Upper lobe of left lung (tissue), 6 donors: ENCODE data around the gene SMPD3. TPM values are rescaled to one million over a fixed set of nuclear protein-coding genes. Genes with fewer than 3 reads are reported as not detected.

ENCODE experiments used
- ATAC-seq, 2 donors: fragments of 200-7000 bp; cut with Tn5 transposase; one replicate each; pipeline ENCODE4 v1.9.1; 2022; ENCODE audit warnings: mild to moderate bottlenecking in 2 of 2, moderate library complexity in 2 of 2; ENCODE audit not compliant: low FRiP score in 2 of 2
- DNase-seq, 2 donors: peaks; one replicate each; pipeline ENCODE4 v3.0.0-alpha.2; 2019 to 2020
- H3K27ac ChIP-seq, 4 donors: fragments of 200-600 bp; sonication (generic); one replicate each; pipeline ENCODE4 v1.5.1; 2016 to 2019
- H3K27me3 ChIP-seq, 4 donors: fragments of 200-600 bp; sonication (generic); one replicate each; pipeline ENCODE4 v1.5.1; 2017 to 2019
- H3K36me3 ChIP-seq, 4 donors: fragments of 200-600 bp; sonication (generic); one replicate each; pipeline ENCODE4 v1.5.1; 2016 to 2019
- H3K4me1 ChIP-seq, 4 donors: fragments of 200-600 bp; sonication (generic); one replicate each; pipeline ENCODE4 v1.5.1; 2018 to 2019
- H3K4me3 ChIP-seq, 4 donors: fragments of 200-600 bp; sonication (generic); one replicate each; pipeline ENCODE4 v1.5.1; 2017 to 2019; ENCODE audit warnings: mild to moderate bottlenecking in 2 of 4, moderate library complexity in 1 of 4
- H3K9me3 ChIP-seq, 4 donors: fragments of 200-600 bp; sonication (generic); one replicate each; pipeline ENCODE4 v1.5.1; 2018 to 2019
- CTCF ChIP-seq, 6 experiments: fragments of 450-650 bp in 4 of 6; fragments of 200-600 bp in 2 of 6; sonication (generic) in 2 of 6; IDR thresholded peaks; one replicate each; pipeline ENCODE4 v1.5.1; 2016 to 2019; ENCODE audit warnings: antibody characterized with exemption in 6 of 6
- EP300 ChIP-seq, 4 donors: sonication (generic); formaldehyde crosslinking; IDR thresholded peaks; one replicate each; pipeline ENCODE4 v1.5.1; 2017; ENCODE audit warnings: antibody characterized with exemption in 4 of 4, control low read depth in 2 of 4
- POLR2A ChIP-seq, 4 donors: fragments of 450-650 bp; IDR thresholded peaks; one replicate each; pipeline ENCODE4 v1.5.1; 2016 to 2017; ENCODE audit warnings: antibody characterized with exemption in 4 of 4, mild to moderate bottlenecking in 2 of 4
- POLR2AphosphoS5 ChIP-seq, 2 donors: sonication (generic); formaldehyde crosslinking; IDR thresholded peaks; one replicate each; pipeline ENCODE4 v1.5.1; 2017; ENCODE audit warnings: antibody characterized with exemption in 2 of 2
- WGBS, 2 donors: methylation state at CpG; one replicate each; pipeline ENCODE4 v1.1.5; 2017 to 2018; 5-methylcytosine and 5-hydroxymethylcytosine counted together
- total RNA-seq, 6 donors: library from RNA; depleted of rRNA in 4 of 6; stranded (reverse); fragments of >200 nt in 4 of 6; gene quantifications; one replicate each; pipeline versions ENCODE4 v1.1.0 to v1.2.1, GENCODE V29; 2016 to 2021
- donor health status: DM: no; HTN: no; CAD: no; lungs with moderate emphysema.
- donor health status: DM: no; HTN: yes; CAD: no; lungs with severe emphysema.

Gene SMPD3
- total RNA-seq, 6 donors from 2014 or later: 1.2 to 10.7 (median 3.2) TPM

GRCh38 chr16:68403704-68404103 lies 44.6 kb downstream of the SMPD3 start:
- Histone ChIP-seq H3K4me1 (peaks cover 0 to 8% (median 0%) of the 10 kb centered on the region in 4 donors), H3K36me3 (no peaks in the 10 kb centered on the region), H3K4me3 (no peak overlapping the region), H3K9me3 (no peaks in the 10 kb centered on the region), H3K27ac (no peak overlapping the region), H3K27me3 (no peaks in the 10 kb centered on the region)
- DNase-seq (no peak), ATAC-seq (no peak)
- 80 to 90% methylated on average over 3 of the region's 3 CpGs for WGBS, 2 donors
- TF ChIP-seq EP300 (IDR thresholded peaks at IDR 0.05) (no peak), POLR2AphosphoS5 (IDR thresholded peaks at IDR 0.05) (no peak)

GRCh38 chr16:68403177-68403576 lies 45.1 kb downstream of the SMPD3 start:
- DNase-seq (no peak), ATAC-seq (no peak)
- H3K27ac ChIP-seq: no peak overlapping the region
- no peaks in the 10 kb centered on the region for H3K27me3 ChIP-seq
- no peak overlapping the region for H3K4me3 ChIP-seq
- H3K36me3 ChIP-seq: no peaks in the 10 kb centered on the region
- WGBS, 2 donors: 83 to 86% methylated on average over 1 of the region's 1 CpG
- TF ChIP-seq CTCF (IDR thresholded peaks at IDR 0.05) (no peak), POLR2A (IDR thresholded peaks at IDR 0.05) (no peak), EP300 (IDR thresholded peaks at IDR 0.05) (no peak), POLR2AphosphoS5 (IDR thresholded peaks at IDR 0.05) (no peak)
- H3K4me1 ChIP-seq: peaks cover 0 to 8% (median 0%) of the 10 kb centered on the region in 4 donors
- no peaks in the 10 kb centered on the region for H3K9me3 ChIP-seq

- Histone ChIP-seq H3K27ac (no peak overlapping the region), H3K4me1 (peaks cover 0 to 8% (median 0%) of the 10 kb centered on the region in 4 donors), H3K9me3 (no peaks in the 10 kb centered on the region), H3K36me3 (no peaks in the 10 kb centered on the region), H3K27me3 (no peaks in the 10 kb centered on the region), H3K4me3 (no peak overlapping the region)
- ATAC-seq (no peak), DNase-seq (no peak)
- TF ChIP-seq POLR2A (IDR thresholded peaks at IDR 0.05): no peak
- no peak for TF ChIP-seq POLR2AphosphoS5 (IDR thresholded peaks at IDR 0.05)
- TF ChIP-seq CTCF (IDR thresholded peaks at IDR 0.05): no peak
- TF ChIP-seq EP300 (IDR thresholded peaks at IDR 0.05): no peak
- 92 to 98% methylated on average over 3 of the region's 3 CpGs for WGBS, 2 donors
Observed at GRCh38 chr16:68402748-68403040, 45.6 kb downstream of the SMPD3 start.

- H3K27me3 ChIP-seq: no peaks in the 10 kb centered on the region
- no peak overlapping the region for H3K4me3 ChIP-seq
- no peaks in the 10 kb centered on the region for H3K9me3 ChIP-seq
- ATAC-seq: no peak
- H3K36me3 ChIP-seq: no peaks in the 10 kb centered on the region
- 80 to 90% methylated on average over 13 of the region's 13 CpGs for WGBS, 2 donors
- no peak overlapping the region for H3K27ac ChIP-seq
- TF ChIP-seq CTCF (IDR thresholded peaks at IDR 0.05): no peak
- no peak for TF ChIP-seq EP300 (IDR thresholded peaks at IDR 0.05)
- TF ChIP-seq POLR2A (IDR thresholded peaks at IDR 0.05): no peak
- no peak for TF ChIP-seq POLR2AphosphoS5 (IDR thresholded peaks at IDR 0.05)
- DNase-seq: no peak
- H3K4me1 ChIP-seq: peaks cover 0 to 8% (median 0%) of the 10 kb centered on the region in 4 donors
Observed at GRCh38 chr16:68401871-68402747, 46.2 kb downstream of the SMPD3 start.

- Histone ChIP-seq H3K4me1 (peaks cover 0 to 5% (median 0%) of the 10 kb centered on the region in 4 donors), H3K4me3 (no peak overlapping the region), H3K27me3 (no peaks in the 10 kb centered on the region), H3K9me3 (no peaks in the 10 kb centered on the region), H3K36me3 (no peaks in the 10 kb centered on the region), H3K27ac (no peak overlapping the region)
- 60 to 71% methylated on average over 4 to 5 of the region's 5 CpGs for WGBS, 2 donors
- TF ChIP-seq POLR2AphosphoS5 (IDR thresholded peaks at IDR 0.05): no peak
- no peak for TF ChIP-seq CTCF (IDR thresholded peaks at IDR 0.05)
- TF ChIP-seq EP300 (IDR thresholded peaks at IDR 0.05): no peak
- no peak for TF ChIP-seq POLR2A (IDR thresholded peaks at IDR 0.05)
- DNase-seq: no peak
- no peak for ATAC-seq
Observed at GRCh38 chr16:68400924-68401460, 47.3 kb downstream of the SMPD3 start.
